GM12864 (cell line): ENCODE measurements around the gene TMEM178B.

ENCODE experiments used
- DNase-seq: peaks from one replicate; pipeline ENCODE4 v3.0.0-alpha.2; 2011; ENCODE audit warnings: low read depth
- H3K4me3 ChIP-seq: 2 replicates; pipeline ENCODE4 v1.5.1; 2011; ENCODE audit warnings: mild to moderate bottlenecking, low read depth, low read length, control low read depth
- TF ChIP-seq, protein P1 (sequence below): IDR thresholded peaks from 2 replicates; pipeline ENCODE4 v1.5.1; 2011; ENCODE audit warnings: low read depth, mild to moderate bottlenecking, moderate library complexity, low read length, control low read depth, inconsistent platforms; ENCODE audit errors: missing control alignments

The TMEM178B gene

DNA sequence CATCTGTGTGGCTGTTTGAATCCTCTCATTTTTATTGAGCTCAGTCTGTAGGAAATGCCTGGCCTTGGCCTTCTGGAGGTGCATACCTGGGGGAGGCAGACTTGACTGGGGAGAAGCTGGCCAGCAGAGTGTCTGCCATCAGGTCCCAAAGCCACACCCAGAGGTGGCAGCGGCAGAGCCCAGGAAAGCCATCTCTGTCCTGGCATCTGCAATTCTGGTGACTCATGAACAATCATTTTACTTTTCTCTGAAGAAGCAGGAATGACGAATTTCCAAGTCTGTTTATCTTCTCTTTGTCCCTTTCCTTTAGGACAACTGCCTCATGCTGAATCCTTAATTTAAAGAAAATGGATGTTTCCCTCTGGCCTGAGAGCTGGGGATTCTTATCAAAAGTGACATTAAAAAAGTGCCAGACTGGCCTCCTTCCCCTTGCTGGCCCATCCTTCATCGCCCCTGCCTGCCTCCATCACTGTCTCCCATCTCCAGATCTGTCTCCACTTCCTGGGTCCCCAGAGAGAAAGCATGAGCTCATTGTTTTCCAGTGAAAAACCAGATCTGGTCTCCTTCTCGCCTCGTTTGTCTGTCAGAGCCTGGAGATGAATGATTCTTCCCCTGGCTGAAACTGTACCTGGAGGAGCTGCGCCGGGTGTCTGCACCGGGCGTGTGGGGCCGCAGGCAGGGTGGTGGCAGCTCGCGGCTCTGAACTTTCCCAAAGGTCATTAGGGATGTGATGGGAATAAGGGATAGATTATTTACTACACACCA lies 124.5 kb downstream of the TMEM178B start:
- no peak overlapping the region for H3K4me3 ChIP-seq
- TF ChIP-seq, protein P1, sequence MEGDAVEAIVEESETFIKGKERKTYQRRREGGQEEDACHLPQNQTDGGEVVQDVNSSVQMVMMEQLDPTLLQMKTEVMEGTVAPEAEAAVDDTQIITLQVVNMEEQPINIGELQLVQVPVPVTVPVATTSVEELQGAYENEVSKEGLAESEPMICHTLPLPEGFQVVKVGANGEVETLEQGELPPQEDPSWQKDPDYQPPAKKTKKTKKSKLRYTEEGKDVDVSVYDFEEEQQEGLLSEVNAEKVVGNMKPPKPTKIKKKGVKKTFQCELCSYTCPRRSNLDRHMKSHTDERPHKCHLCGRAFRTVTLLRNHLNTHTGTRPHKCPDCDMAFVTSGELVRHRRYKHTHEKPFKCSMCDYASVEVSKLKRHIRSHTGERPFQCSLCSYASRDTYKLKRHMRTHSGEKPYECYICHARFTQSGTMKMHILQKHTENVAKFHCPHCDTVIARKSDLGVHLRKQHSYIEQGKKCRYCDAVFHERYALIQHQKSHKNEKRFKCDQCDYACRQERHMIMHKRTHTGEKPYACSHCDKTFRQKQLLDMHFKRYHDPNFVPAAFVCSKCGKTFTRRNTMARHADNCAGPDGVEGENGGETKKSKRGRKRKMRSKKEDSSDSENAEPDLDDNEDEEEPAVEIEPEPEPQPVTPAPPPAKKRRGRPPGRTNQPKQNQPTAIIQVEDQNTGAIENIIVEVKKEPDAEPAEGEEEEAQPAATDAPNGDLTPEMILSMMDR: no peak
- no peak for DNase-seq

DNA sequence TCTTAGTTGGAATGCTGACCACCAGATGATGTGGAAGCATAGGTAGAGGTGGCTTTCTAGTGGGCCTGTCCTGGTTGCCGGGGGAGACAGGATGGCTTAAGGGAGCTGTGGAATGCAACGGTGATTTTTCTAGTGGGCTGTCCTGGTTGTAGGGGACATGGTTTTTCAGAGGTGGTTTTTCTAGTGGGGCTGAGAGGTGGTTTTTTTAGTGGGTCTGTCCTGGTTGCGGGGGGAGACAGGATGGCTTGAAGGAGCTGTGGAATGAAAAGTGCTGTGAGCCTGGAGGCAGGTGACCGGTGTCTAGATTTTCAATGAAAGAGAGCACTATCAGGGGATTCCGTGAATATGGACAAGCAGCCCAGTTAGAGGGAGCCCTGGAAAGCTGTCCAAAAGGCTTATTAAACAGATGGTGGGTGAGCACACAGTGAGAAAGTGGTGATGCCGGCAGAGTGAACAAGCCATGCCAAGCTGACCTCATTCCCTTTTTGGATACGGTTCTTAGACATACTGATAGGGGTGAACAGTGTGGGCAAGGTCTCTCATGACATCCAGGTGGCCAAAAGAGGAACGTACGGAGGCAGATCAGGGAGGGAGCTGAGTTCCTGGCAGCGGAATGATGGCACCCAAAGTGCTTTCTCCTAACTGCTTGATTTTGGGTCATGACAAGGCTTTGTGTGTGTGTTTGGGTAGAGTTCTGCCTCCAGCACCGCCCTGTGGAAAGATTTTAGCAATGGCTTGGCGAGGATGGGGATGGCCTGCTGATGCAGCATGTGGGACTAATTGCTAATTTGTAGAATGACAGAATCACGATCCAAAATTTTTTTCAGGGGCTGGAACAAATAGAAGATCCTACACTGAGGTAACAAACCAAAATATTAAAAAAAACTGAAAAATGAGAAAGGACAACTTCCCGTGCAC lies 126.6 kb downstream of the TMEM178B start:
- DNase-seq: no peak
- TF ChIP-seq, protein P1: no peak

DNA sequence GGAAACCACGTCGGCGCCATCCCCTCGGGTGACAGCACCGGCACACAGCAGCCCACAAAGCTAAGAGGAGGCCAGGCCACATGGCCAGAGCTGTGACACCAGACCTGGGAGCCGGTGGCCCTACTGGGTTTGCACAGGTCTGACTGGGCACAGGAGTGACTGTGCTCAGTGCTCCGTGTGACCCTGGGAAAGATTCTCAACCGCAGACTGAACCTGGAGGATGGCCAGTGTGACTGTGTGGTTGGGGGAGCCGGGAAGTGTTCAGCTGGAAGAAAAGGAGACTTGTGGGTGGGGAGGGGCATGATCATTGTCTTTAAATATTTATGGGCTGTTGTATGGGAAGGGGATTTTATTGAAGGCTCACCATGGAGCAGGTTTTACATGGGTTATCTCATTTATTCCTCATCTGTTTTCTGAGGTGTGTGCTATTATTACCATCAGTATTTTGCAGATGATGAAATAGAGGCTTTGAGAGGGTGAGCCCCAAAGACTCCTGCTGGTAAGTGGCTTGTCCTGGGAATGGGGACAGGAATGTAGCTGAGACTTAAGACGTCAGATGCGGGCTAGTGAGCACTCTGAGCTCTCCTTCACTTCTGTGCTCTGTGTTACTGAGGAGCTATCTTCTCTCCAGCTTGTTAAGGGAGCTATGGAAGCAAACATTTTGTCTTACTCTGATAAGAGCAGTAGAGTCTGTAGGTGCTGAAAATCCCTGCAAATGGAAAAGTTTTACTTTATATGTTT lies 127.5 kb downstream of the TMEM178B start:
- DNase-seq: no peak
- TF ChIP-seq, protein P1: no peak
- no peak overlapping the region for H3K4me3 ChIP-seq

More for the DNA sequence above, 126.6 kb downstream of the TMEM178B start:
- H3K4me3 ChIP-seq: no peak overlapping the region

DNA sequence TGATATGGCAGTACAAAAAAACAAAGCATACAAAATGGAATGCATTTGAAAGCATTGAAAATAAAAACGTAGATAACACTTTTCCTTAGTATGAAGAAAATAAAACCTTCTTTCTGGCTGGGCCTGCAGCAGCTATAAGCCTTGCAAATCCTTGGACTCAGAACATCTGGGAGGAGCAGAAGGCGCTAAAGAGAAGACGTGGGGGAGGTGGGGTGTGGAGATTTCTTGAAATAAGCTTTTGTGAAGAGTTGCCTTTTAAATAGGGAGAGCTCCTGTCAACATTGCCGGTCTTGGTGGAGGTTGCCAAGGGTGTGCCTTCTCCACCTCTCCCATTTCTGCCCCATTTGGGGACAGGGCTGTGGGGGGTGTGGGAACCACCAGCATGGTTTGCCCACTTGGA lies 128.7 kb downstream of the TMEM178B start:
- TF ChIP-seq, protein P1: no peak
- DNase-seq: no peak
- H3K4me3 ChIP-seq: no peak overlapping the region

- TF ChIP-seq, protein P1: no peak
- no peak for DNase-seq
- H3K4me3 ChIP-seq: no peak overlapping the region
These were observed 129.3 kb downstream of the TMEM178B start for GRCh38 chr7:141203177-141203576.

DNA sequence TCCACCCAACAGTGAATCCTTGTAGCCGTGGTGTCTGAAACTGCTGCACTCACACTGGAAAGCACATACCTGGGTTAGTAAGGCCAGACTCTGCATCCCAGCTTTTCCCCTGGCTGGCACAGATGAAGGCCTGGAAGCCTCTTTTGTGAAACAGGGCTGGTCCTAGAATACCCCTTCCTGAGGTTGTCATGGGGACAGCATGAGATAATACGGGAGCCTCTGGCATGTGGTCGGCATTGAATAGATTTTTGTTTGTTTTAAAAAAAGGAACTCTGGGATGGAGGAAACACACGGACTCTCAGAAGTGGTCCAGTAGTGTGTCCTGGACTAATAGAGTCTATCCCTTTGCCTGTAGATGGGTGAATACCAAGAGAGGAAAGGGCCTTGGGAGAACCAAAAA lies 129.7 kb downstream of the TMEM178B start:
- DNase-seq: no peak
- TF ChIP-seq, protein P1: no peak
- no peak overlapping the region for H3K4me3 ChIP-seq
